Activated CD8-positive, alpha-beta memory T cell treated with anti-CD3 and anti-CD28 coated beads, Interleukin-2, amount 50 U/mL, for 1 hour (primary cell): ENCODE measurements around the gene ADAMTS9.
A peak's percentile ranks its signal among the peaks of the same experiment; 100 is the strongest.

Source experiments
- DNase-seq: peaks from one replicate; pipeline ENCODE4 v3.0.0-alpha.2; 2020; ENCODE audit errors: extremely low read depth

ADAMTS9 gene

GRCh38 chr3:64489361-64490044 lies 198.3 kb downstream of the ADAMTS9 start:
- DNase-seq: no peak

DNA sequence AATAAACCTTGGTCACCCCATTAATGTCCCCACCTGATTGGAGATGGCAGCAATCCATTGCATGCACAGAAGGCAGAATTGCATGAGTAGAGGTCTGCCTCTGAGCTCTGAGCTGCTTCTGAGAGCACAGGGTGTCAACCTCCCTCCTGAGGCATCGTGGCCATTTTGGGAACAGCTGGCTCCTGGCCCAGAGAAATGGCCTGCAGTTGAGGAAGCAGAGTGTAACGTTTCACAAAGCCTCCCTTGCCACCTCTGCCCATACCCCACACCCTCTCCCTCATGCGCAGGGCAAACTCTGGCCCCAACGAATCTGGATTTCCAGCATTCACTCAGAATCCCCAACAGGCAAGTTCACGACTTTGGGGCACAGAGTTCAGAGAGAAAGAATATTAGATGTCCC lies 198.9 kb downstream of the ADAMTS9 start:
- no peak for DNase-seq

GRCh38 chr3:64484289-64484992 lies 203.4 kb downstream of the ADAMTS9 start:
- peak; percentile 12 for DNase-seq

GRCh38 chr3:64483467-64483866 lies 204.3 kb downstream of the ADAMTS9 start:
- no peak for DNase-seq

- no peak for DNase-seq
Observed at GRCh38 chr3:64475037-64475436, 212.8 kb downstream of the ADAMTS9 start.

GRCh38 chr3:64473466-64473865 lies 214.3 kb downstream of the ADAMTS9 start:
- DNase-seq: no peak

DNA sequence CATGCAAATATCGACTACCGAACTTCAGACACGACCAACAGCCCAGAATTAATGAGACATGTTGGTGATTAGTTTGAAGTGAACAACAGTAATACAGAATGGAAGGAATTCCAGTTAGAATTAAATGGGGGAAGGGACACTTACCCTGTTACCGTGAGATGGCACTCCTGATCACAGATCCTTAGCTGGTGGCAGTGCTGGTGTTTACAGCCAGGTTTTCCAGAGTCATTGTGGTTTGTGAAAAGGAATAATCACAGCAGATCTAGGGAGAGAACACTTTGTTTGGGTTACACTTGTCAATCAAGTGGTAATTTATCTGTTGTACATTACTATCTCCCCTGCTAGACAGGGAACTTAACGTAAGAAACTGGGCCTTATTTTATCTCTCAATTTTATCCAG lies 217.4 kb downstream of the ADAMTS9 start:
- no peak for DNase-seq

DNA sequence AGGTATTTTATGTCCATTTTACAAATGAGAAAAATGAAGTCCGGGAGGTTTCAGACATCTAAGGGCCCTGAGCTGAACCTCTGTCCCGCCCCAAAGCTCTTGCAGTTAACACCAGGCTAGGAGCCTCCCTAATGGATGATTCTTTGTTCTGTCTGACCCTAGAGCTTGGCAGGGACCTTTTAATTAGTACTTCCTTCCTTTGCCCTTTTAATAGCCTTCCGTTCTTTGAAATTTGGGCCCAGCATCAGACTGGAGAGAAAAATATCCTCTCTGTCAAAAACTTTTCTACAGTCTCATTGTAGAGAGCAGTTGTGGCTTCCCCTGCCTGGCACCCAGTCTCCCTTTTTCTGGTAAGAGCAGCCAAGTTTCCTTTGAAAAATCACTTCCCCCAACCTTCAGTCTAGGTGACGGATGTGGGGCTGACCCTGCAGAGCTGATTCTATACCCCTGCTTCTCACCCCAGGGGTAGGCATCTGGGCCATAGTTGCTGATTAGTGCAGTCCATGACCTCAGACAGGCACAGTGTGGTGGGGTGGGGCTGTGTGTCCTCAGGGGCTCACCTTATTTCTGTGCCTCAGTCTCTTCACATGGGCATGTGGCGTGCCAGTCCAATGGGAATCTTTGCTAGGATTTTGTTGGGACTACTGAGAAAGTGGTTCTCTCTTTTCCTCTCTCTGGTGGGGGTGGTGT lies 220.4 kb downstream of the ADAMTS9 start:
- DNase-seq: no peak
